CD8-positive, alpha-beta memory T cell (primary cell): ENCODE data around the gene UBAP2. TPM values are rescaled to one million over a fixed set of nuclear protein-coding genes. Genes with fewer than 3 reads are reported as not detected.
A peak's percentile ranks its signal among the peaks of the same experiment; 100 is the strongest.
"Not testable (repeated sequence)": the region's sequence is repeated elsewhere in the genome, so short reads cannot be mapped to it uniquely, and the experiment has no call there.

ENCODE experiments used
- CTCF ChIA-PET: fragments of 350-600 bp; sonication (Branson Sonifier 250); formaldehyde crosslinking; loops from one replicate; lab custom pipeline; 2021; ENCODE audit warnings: antibody characterized with exemption; lab: Charles Lee
- POLR2A ChIA-PET: fragments of 350-600 bp; sonication (Branson Sonifier 250); formaldehyde crosslinking; loops from one replicate; lab custom pipeline; 2021; ENCODE audit warnings: antibody characterized with exemption; lab: Charles Lee
- DNase-seq, 5 donors: peaks; one replicate each; pipeline versions ENCODE4 v3.0.0 to v3.0.0-alpha.2; 2020 to 2022; ENCODE audit warnings: mixed read lengths in 1 of 5
- H3K27ac ChIP-seq: one replicate; pipeline ENCODE4 v1.7.0; 2013; ENCODE audit warnings: low read depth, mild to moderate bottlenecking, low read length, moderate library complexity
- H3K27me3 ChIP-seq: 2 replicates; pipeline ENCODE4 v1.7.0; 2013; ENCODE audit warnings: low read length, mild to moderate bottlenecking; ENCODE audit not compliant: insufficient read depth, poor library complexity, severe bottlenecking
- H3K36me3 ChIP-seq: 2 replicates; pipeline ENCODE4 v1.7.0; 2013; ENCODE audit warnings: mild to moderate bottlenecking, low read length, moderate library complexity; ENCODE audit not compliant: insufficient read depth
- H3K4me1 ChIP-seq: 2 replicates; pipeline ENCODE4 v1.7.0; 2013; ENCODE audit warnings: mild to moderate bottlenecking, low read length, moderate library complexity; ENCODE audit not compliant: insufficient read depth
- H3K4me3 ChIP-seq: 2 replicates; pipeline ENCODE4 v1.7.0; 2013; ENCODE audit warnings: mild to moderate bottlenecking, low read length
- H3K9me3 ChIP-seq: 2 replicates; pipeline ENCODE4 v1.7.0; 2013; ENCODE audit warnings: mild to moderate bottlenecking, low read length
- H3K27ac Mint-ChIP-seq, 8 donors: one replicate each; pipeline ENCODE4 v1.8.0; 2020 to 2021; ENCODE audit warnings: mixed read lengths in 8 of 8, mild to moderate bottlenecking in 6 of 8, inconsistent platforms in 3 of 8, moderate library complexity in 3 of 8
- H3K27me3 Mint-ChIP-seq, 2 donors: one replicate each; pipeline ENCODE4 v1.8.0; 2020 to 2021; ENCODE audit warnings: mixed read lengths in 2 of 2, mild to moderate bottlenecking in 1 of 2, moderate library complexity in 1 of 2
- H3K36me3 Mint-ChIP-seq, 3 donors: one replicate each; pipeline ENCODE4 v1.8.0; 2020 to 2021; ENCODE audit warnings: mixed read lengths in 3 of 3, inconsistent platforms in 1 of 3, mild to moderate bottlenecking in 1 of 3
- H3K4me1 Mint-ChIP-seq, 3 donors: one replicate each; pipeline ENCODE4 v1.8.0; 2020 to 2021; ENCODE audit warnings: mixed read lengths in 3 of 3, inconsistent platforms in 1 of 3, mild to moderate bottlenecking in 1 of 3
- H3K4me3 Mint-ChIP-seq, 7 donors: one replicate each; pipeline ENCODE4 v1.8.0; 2020 to 2021; ENCODE audit warnings: mixed read lengths in 7 of 7, mild to moderate bottlenecking in 6 of 7, moderate library complexity in 4 of 7, inconsistent platforms in 2 of 7
- H3K9me3 Mint-ChIP-seq, 5 donors: one replicate each; pipeline ENCODE4 v1.8.0; 2020 to 2022; ENCODE audit warnings: mixed read lengths in 5 of 5, mild to moderate bottlenecking in 3 of 5, moderate library complexity in 2 of 5, inconsistent platforms in 1 of 5
- polyA plus RNA-seq: library from polyadenylated mRNA; unstranded; fragments of 300-500 nt; fragmentation: Illumina TruSeq; gene quantifications from one replicate; pipeline ENCODE4 v1.2.3, GENCODE V29; 2021
- total RNA-seq, 2 experiments: library from RNA; stranded (reverse); gene quantifications; one replicate each; pipeline ENCODE4 v1.2.3, GENCODE V29; 2021

The UBAP2 gene
- total and polyA plus RNA-seq, 3 experiments from 2014 or later = 16.3 to 51.7 (median 50.0) TPM

GRCh38 chr9:34025811-34026210 lies 22.9 kb downstream of the UBAP2 start:
- no peak overlapping the region for H3K4me3 Mint-ChIP-seq
- H3K4me1 Mint-ChIP-seq = peaks cover 17 to 29% (median 28%) of the 10 kb centered on the region in 3 donors
- peak overlapping the region in 6 of 8 donors; percentile 2 to 65 (median 27) for H3K27ac Mint-ChIP-seq
- Histone ChIP-seq H3K27me3 (no peaks in the 10 kb centered on the region), H3K4me1 (no peaks in the 10 kb centered on the region), H3K4me3 (no peak overlapping the region), H3K36me3 (no peaks in the 10 kb centered on the region), H3K27ac (no peak overlapping the region), H3K9me3 (no peaks in the 10 kb centered on the region)
- peaks cover 0 to 10% (median 0%) of the 10 kb centered on the region in 3 donors for H3K36me3 Mint-ChIP-seq
- DNase-seq = no peak
- ChIA-PET CTCF (no interaction called here), POLR2A (no interaction called here)
- H3K9me3 Mint-ChIP-seq = no peaks in the 10 kb centered on the region
- H3K27me3 Mint-ChIP-seq = no peaks in the 10 kb centered on the region

- Mint-ChIP-seq H3K27ac (peak overlapping the region in 2 of 8 donors; percentile 5 to 37), H3K27me3 (no peaks in the 10 kb centered on the region), H3K4me3 (no peak overlapping the region)
Measured at GRCh38 chr9:34025062-34025461, 23.6 kb downstream of the UBAP2 start.

GRCh38 chr9:34024476-34024875 lies 24.2 kb downstream of the UBAP2 start:
- H3K36me3 ChIP-seq, H3K27me3 ChIP-seq, H3K9me3 Mint-ChIP-seq, DNase-seq, H3K27me3 Mint-ChIP-seq, H3K4me3 ChIP-seq, H3K4me1 ChIP-seq, H3K27ac Mint-ChIP-seq, H3K9me3 ChIP-seq, CTCF ChIA-PET, H3K27ac ChIP-seq: not testable (repeated sequence)
- Mint-ChIP-seq H3K36me3 (peaks cover 0 to 11% (median 0%) of the 10 kb centered on the region in 3 donors), H3K4me1 (peaks cover 17 to 36% (median 30%) of the 10 kb centered on the region in 3 donors), H3K4me3 (peak overlapping the region in 1 of 7 donors; percentile 36)
- POLR2A ChIA-PET = interaction anchor here (0.7 kb wide), 1 partner anchor 571 kb away, joined by 4 read pairs; no protein-coding TSS in a partner anchor

More at GRCh38 chr9:34025062-34025461, 23.6 kb downstream of the UBAP2 start:
- no peak overlapping the region for H3K4me3 ChIP-seq
- no peaks in the 10 kb centered on the region for H3K9me3 Mint-ChIP-seq
- H3K27me3 ChIP-seq = no peaks in the 10 kb centered on the region
- peaks cover 0 to 11% (median 0%) of the 10 kb centered on the region in 3 donors for H3K36me3 Mint-ChIP-seq
- H3K36me3 ChIP-seq = no peaks in the 10 kb centered on the region
- H3K4me1 ChIP-seq = no peaks in the 10 kb centered on the region
- no peak overlapping the region for H3K27ac ChIP-seq
- ChIA-PET POLR2A (interaction anchor here (0.7 kb wide), 1 partner anchor 571 kb away, joined by 4 read pairs; no protein-coding TSS in a partner anchor), CTCF (no interaction called here)
- no peak for DNase-seq
- H3K9me3 ChIP-seq = no peaks in the 10 kb centered on the region
- peaks cover 17 to 31% (median 28%) of the 10 kb centered on the region in 3 donors for H3K4me1 Mint-ChIP-seq

GRCh38 chr9:34016149-34016548 lies 32.5 kb downstream of the UBAP2 start:
- H3K4me1 Mint-ChIP-seq = peaks cover 3 to 21% (median 16%) of the 10 kb centered on the region in 3 donors
- no peaks in the 10 kb centered on the region for H3K36me3 ChIP-seq
- no peak for DNase-seq
- POLR2A ChIA-PET = no interaction called here
- H3K4me3 ChIP-seq = no peak overlapping the region
- H3K36me3 Mint-ChIP-seq = peaks cover 0 to 41% (median 2%) of the 10 kb centered on the region in 3 donors
- no peaks in the 10 kb centered on the region for H3K9me3 Mint-ChIP-seq
- H3K27ac Mint-ChIP-seq = peak overlapping the region in 1 of 8 donors; percentile 65
- no peak overlapping the region for H3K27ac ChIP-seq
- H3K4me1 ChIP-seq = no peaks in the 10 kb centered on the region
- no peak overlapping the region for H3K4me3 Mint-ChIP-seq
- H3K27me3 ChIP-seq = no peaks in the 10 kb centered on the region
- H3K9me3 ChIP-seq = no peaks in the 10 kb centered on the region
- H3K27me3 Mint-ChIP-seq = no peaks in the 10 kb centered on the region
- CTCF ChIA-PET = no interaction called here

GRCh38 chr9:34010979-34011378 lies 37.7 kb downstream of the UBAP2 start:
- H3K27ac ChIP-seq = no peak overlapping the region
- Mint-ChIP-seq H3K4me1 (no peaks in the 10 kb centered on the region), H3K9me3 (no peaks in the 10 kb centered on the region), H3K36me3 (peaks cover 0 to 51% (median 4%) of the 10 kb centered on the region in 3 donors), H3K4me3 (no peak overlapping the region), H3K27me3 (no peaks in the 10 kb centered on the region), H3K27ac (no peak overlapping the region)
- H3K27me3 ChIP-seq = no peaks in the 10 kb centered on the region
- peak in 2 of 5 donors; percentile 12 for DNase-seq
- H3K36me3 ChIP-seq = no peaks in the 10 kb centered on the region
- H3K4me1 ChIP-seq = no peaks in the 10 kb centered on the region
- ChIA-PET POLR2A (no interaction called here), CTCF (interaction anchor here (0.8 to 2.4 kb wide), 4 partner anchors 12 to 393 kb away, joined by 3 to 13 read pairs (median 4); no protein-coding TSS in a partner anchor)
- no peaks in the 10 kb centered on the region for H3K9me3 ChIP-seq
- no peak overlapping the region for H3K4me3 ChIP-seq

GRCh38 chr9:34001951-34002350 lies 46.7 kb downstream of the UBAP2 start:
- ChIA-PET CTCF (no interaction called here), POLR2A (no interaction called here)
- H3K27me3 Mint-ChIP-seq = no peaks in the 10 kb centered on the region
- H3K9me3 Mint-ChIP-seq = no peaks in the 10 kb centered on the region
- H3K27ac ChIP-seq = no peak overlapping the region
- peaks cover 0 to 45% (median 4%) of the 10 kb centered on the region in 3 donors for H3K36me3 Mint-ChIP-seq
- no peaks in the 10 kb centered on the region for H3K27me3 ChIP-seq
- DNase-seq = no peak
- peaks cover 7% of the 10 kb centered on the region for H3K36me3 ChIP-seq
- peaks cover 0 to 1% (median 0%) of the 10 kb centered on the region in 3 donors for H3K4me1 Mint-ChIP-seq
- peak overlapping the region in 1 of 8 donors; percentile 6 for H3K27ac Mint-ChIP-seq
- H3K4me3 Mint-ChIP-seq = no peak overlapping the region
- H3K4me3 ChIP-seq = no peak overlapping the region
- no peaks in the 10 kb centered on the region for H3K4me1 ChIP-seq
- H3K9me3 ChIP-seq = no peaks in the 10 kb centered on the region

- ChIA-PET CTCF (interaction anchor here (0.8 kb wide), 1 partner anchor 612 kb away, joined by 3 read pairs; no protein-coding TSS in a partner anchor), POLR2A (no interaction called here)
- Mint-ChIP-seq H3K9me3 (no peaks in the 10 kb centered on the region), H3K36me3 (peaks cover 0 to 46% (median 10%) of the 10 kb centered on the region in 3 donors), H3K27ac (no peak overlapping the region), H3K4me1 (peaks cover 0 to 1% (median 0%) of the 10 kb centered on the region in 3 donors), H3K4me3 (no peak overlapping the region), H3K27me3 (no peaks in the 10 kb centered on the region)
- no peaks in the 10 kb centered on the region for H3K9me3 ChIP-seq
- no peaks in the 10 kb centered on the region for H3K27me3 ChIP-seq
- peaks cover 7% of the 10 kb centered on the region for H3K36me3 ChIP-seq
- H3K27ac ChIP-seq = no peak overlapping the region
- H3K4me1 ChIP-seq = no peaks in the 10 kb centered on the region
- no peak for DNase-seq
- no peak overlapping the region for H3K4me3 ChIP-seq
Measured at GRCh38 chr9:34001298-34001697, 47.4 kb downstream of the UBAP2 start.

- Mint-ChIP-seq H3K27me3 (no peaks in the 10 kb centered on the region), H3K9me3 (no peaks in the 10 kb centered on the region), H3K4me3 (no peak overlapping the region), H3K4me1 (no peaks in the 10 kb centered on the region), H3K27ac (no peak overlapping the region), H3K36me3 (peaks cover 0 to 67% (median 17%) of the 10 kb centered on the region in 3 donors)
- H3K9me3 ChIP-seq = no peaks in the 10 kb centered on the region
- no peak for DNase-seq
- POLR2A ChIA-PET = interaction anchor here (0.5 kb wide), 1 partner anchor 228 kb away, joined by 3 read pairs; no protein-coding TSS in a partner anchor
- H3K27ac ChIP-seq = no peak overlapping the region
- CTCF ChIA-PET = no interaction called here
- no peaks in the 10 kb centered on the region for H3K27me3 ChIP-seq
- peaks cover 7% of the 10 kb centered on the region for H3K36me3 ChIP-seq
- H3K4me1 ChIP-seq = no peaks in the 10 kb centered on the region
- H3K4me3 ChIP-seq = no peak overlapping the region
Measured at GRCh38 chr9:33995449-33995848, 53.2 kb downstream of the UBAP2 start.
